ENCODE data around the gene TMEM234.

- TF ChIP-seq, protein P1, sequence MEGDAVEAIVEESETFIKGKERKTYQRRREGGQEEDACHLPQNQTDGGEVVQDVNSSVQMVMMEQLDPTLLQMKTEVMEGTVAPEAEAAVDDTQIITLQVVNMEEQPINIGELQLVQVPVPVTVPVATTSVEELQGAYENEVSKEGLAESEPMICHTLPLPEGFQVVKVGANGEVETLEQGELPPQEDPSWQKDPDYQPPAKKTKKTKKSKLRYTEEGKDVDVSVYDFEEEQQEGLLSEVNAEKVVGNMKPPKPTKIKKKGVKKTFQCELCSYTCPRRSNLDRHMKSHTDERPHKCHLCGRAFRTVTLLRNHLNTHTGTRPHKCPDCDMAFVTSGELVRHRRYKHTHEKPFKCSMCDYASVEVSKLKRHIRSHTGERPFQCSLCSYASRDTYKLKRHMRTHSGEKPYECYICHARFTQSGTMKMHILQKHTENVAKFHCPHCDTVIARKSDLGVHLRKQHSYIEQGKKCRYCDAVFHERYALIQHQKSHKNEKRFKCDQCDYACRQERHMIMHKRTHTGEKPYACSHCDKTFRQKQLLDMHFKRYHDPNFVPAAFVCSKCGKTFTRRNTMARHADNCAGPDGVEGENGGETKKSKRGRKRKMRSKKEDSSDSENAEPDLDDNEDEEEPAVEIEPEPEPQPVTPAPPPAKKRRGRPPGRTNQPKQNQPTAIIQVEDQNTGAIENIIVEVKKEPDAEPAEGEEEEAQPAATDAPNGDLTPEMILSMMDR (IDR thresholded peaks at IDR 0.05): no peak
- TF ChIP-seq POLR2A (IDR thresholded peaks at IDR 0.05): no peak
Measured at GRCh38 chr1:32221581-32221979, 573 bp downstream of the TMEM234 start.

Data from right lobe of liver (tissue), 4 donors.